Measurements from ENCODE around the gene ENPP7. TPM values are rescaled to one million over a fixed set of nuclear protein-coding genes. Genes with fewer than 3 reads are reported as not detected.

ENPP7 gene
- total RNA-seq, 6 donors from 2014 or later = 0.27 TPM; not detected in 5

DNA sequence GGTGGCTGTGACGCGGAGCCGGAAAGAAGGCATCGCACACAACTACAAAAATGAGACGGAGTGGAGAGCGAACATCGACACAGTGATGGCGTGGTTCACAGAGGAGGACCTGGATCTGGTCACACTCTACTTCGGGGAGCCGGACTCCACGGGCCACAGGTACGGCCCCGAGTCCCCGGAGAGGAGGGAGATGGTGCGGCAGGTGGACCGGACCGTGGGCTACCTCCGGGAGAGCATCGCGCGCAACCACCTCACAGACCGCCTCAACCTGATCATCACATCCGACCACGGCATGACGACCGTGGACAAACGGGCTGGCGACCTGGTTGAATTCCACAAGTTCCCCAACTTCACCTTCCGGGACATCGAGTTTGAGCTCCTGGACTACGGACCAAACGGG lies 4.4 kb downstream of the ENPP7 start:
- WGBS, 2 donors = 95 to 96% methylated on average over 17 to 29 of the region's 32 CpGs
- H3K4me1 ChIP-seq = peaks cover 0 to 8% (median 4%) of the 10 kb centered on the region in 4 donors
- ATAC-seq (ENCODE audit: low FRiP score in 2 of 2) (no peak), DNase-seq (peak in 1 of 2 donors; percentile 68)
- no peak overlapping the region for H3K4me3 ChIP-seq
- H3K36me3 ChIP-seq = no peaks in the 10 kb centered on the region
- no peaks in the 10 kb centered on the region for H3K27me3 ChIP-seq
- no peaks in the 10 kb centered on the region for H3K9me3 ChIP-seq
- no peak for TF ChIP-seq EP300 (IDR thresholded peaks at IDR 0.05)
- no peak for TF ChIP-seq POLR2AphosphoS5 (IDR thresholded peaks at IDR 0.05)
- no peak for TF ChIP-seq POLR2A (IDR thresholded peaks at IDR 0.05)
- TF ChIP-seq CTCF (IDR thresholded peaks at IDR 0.05) = no peak
- no peak overlapping the region for H3K27ac ChIP-seq

- 81 to 92% methylated on average over 14 to 30 of the region's 30 CpGs for WGBS, 2 donors
- Histone ChIP-seq H3K9me3 (no peaks in the 10 kb centered on the region), H3K36me3 (no peaks in the 10 kb centered on the region), H3K4me1 (peaks cover 7 to 18% (median 11%) of the 10 kb centered on the region in 4 donors), H3K27ac (no peak overlapping the region), H3K4me3 (no peak overlapping the region), H3K27me3 (peaks cover 0 to 6% (median 3%) of the 10 kb centered on the region in 4 donors)
- peak; percentile 31 to 82 for DNase-seq
- TF ChIP-seq POLR2AphosphoS5 (IDR thresholded peaks at IDR 0.05) (no peak), EP300 (IDR thresholded peaks at IDR 0.05) (no peak), POLR2A (IDR thresholded peaks at IDR 0.05) (no peak), CTCF (IDR thresholded peaks at IDR 0.05) (no peak)
- ATAC-seq (ENCODE audit: low FRiP score in 2 of 2) = peak in 1 of 2 donors; percentile 5
Observed at GRCh38 chr17:79737046-79737921, 6.5 kb downstream of the ENPP7 start.

DNA sequence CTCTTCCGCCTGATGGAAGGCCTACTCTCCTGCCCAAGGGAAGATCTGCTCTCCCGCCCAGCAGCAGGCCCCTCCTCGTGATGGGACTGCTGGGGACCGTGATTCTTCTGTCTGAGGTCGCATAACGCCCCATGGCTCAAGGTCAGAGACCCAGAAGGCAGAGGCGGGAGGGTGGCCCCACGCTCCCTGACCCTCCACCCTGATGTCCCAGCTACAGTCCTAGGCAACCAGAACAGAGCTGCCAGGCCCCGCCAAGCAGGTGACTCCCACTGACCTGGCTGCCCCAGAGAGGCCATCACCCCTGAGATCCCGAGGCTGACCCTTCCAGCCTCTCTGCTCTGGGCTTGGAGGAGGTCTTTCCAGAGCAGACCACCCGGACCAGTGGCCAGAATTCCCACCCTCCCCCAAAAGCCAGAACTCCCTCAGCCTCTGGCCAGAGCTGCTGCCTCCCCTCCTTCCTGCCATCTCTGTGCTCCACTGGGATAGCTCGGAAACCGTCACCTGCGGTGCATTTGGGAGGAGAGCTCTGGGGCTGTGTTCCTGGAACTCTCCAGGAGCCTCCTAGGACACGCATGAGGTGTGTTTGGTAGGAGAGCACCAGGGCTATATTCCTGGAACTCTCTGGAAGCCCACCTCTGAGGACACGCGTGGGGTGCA lies 7.3 kb downstream of the ENPP7 start:
- H3K36me3 ChIP-seq = no peaks in the 10 kb centered on the region
- ATAC-seq (ENCODE audit: low FRiP score in 2 of 2) (no peak), DNase-seq (peak in 1 of 2 donors; percentile 42)
- H3K9me3 ChIP-seq = no peaks in the 10 kb centered on the region
- no peak overlapping the region for H3K4me3 ChIP-seq
- H3K27ac ChIP-seq = no peak overlapping the region
- WGBS, 2 donors = 87 to 93% methylated on average over 4 to 17 of the region's 17 CpGs
- no peak for TF ChIP-seq EP300 (IDR thresholded peaks at IDR 0.05)
- TF ChIP-seq CTCF (IDR thresholded peaks at IDR 0.05) = no peak
- TF ChIP-seq POLR2AphosphoS5 (IDR thresholded peaks at IDR 0.05) = no peak
- no peak for TF ChIP-seq POLR2A (IDR thresholded peaks at IDR 0.05)
- H3K27me3 ChIP-seq = peaks cover 0 to 6% (median 3%) of the 10 kb centered on the region in 4 donors
- H3K4me1 ChIP-seq = peaks cover 7 to 16% (median 8%) of the 10 kb centered on the region in 4 donors

- DNase-seq = no peak
- no peak for ATAC-seq (ENCODE audit: low FRiP score in 2 of 2)
- H3K4me3 ChIP-seq = no peak overlapping the region
- WGBS, 2 donors = 88 to 92% methylated on average over 8 to 14 of the region's 14 CpGs
- H3K27ac ChIP-seq = no peak overlapping the region
- H3K4me1 ChIP-seq = peaks cover 7 to 10% (median 8%) of the 10 kb centered on the region in 4 donors
- peaks cover 0 to 6% (median 3%) of the 10 kb centered on the region in 4 donors for H3K27me3 ChIP-seq
- no peak for TF ChIP-seq POLR2A (IDR thresholded peaks at IDR 0.05)
- no peak for TF ChIP-seq POLR2AphosphoS5 (IDR thresholded peaks at IDR 0.05)
- no peak for TF ChIP-seq EP300 (IDR thresholded peaks at IDR 0.05)
- TF ChIP-seq CTCF (IDR thresholded peaks at IDR 0.05) = no peak
- H3K9me3 ChIP-seq = no peaks in the 10 kb centered on the region
- no peaks in the 10 kb centered on the region for H3K36me3 ChIP-seq
Observed at GRCh38 chr17:79738643-79739042, 7.9 kb downstream of the ENPP7 start.
